Thymus (tissue), 11 donors: ENCODE data around the gene AHCYL1. TPM values are rescaled to one million over a fixed set of nuclear protein-coding genes. Genes with fewer than 3 reads are reported as not detected.

Experiments
- DNase-seq, 9 donors: peaks; one replicate each; pipeline ENCODE4 v3.0.0-alpha.2; 2013; ENCODE audit warnings: low spot score in 9 of 9, low read depth in 6 of 9, missing footprints in 1 of 9
- H3K27ac ChIP-seq, 2 donors: one replicate each; pipeline ENCODE4 v1.5.1; 2013; ENCODE audit warnings: control low read depth in 1 of 2, low read depth in 1 of 2, low read length in 1 of 2, mild to moderate bottlenecking in 1 of 2, moderate library complexity in 1 of 2
- H3K27me3 ChIP-seq, 2 donors: one replicate each; pipeline ENCODE4 v1.5.1; 2013; ENCODE audit warnings: low read length in 1 of 2; ENCODE audit not compliant: control insufficient read depth in 2 of 2, insufficient read depth in 1 of 2
- H3K36me3 ChIP-seq, 2 donors: one replicate each; pipeline ENCODE4 v1.5.1; 2013; ENCODE audit warnings: low read length in 1 of 2, mild to moderate bottlenecking in 1 of 2, moderate library complexity in 1 of 2; ENCODE audit not compliant: control insufficient read depth in 2 of 2, insufficient read depth in 2 of 2
- H3K4me1 ChIP-seq, 2 donors: one replicate each; pipeline ENCODE4 v1.5.1; 2013; ENCODE audit warnings: low read length in 2 of 2; ENCODE audit not compliant: control insufficient read depth in 2 of 2, insufficient read depth in 2 of 2
- H3K4me3 ChIP-seq, 2 donors: one replicate each; pipeline ENCODE4 v1.5.1; 2013; ENCODE audit warnings: low read length in 2 of 2, control low read depth in 1 of 2, mild to moderate bottlenecking in 1 of 2
- H3K9me3 ChIP-seq, 2 donors: one replicate each; pipeline ENCODE4 v1.5.1; 2013; ENCODE audit warnings: low read length in 1 of 2, mild to moderate bottlenecking in 1 of 2; ENCODE audit not compliant: control insufficient read depth in 2 of 2, insufficient read depth in 1 of 2
- WGBS: extraction: QIAGEN DNeasy Blood & Tissue Kit; methylation state at CpG from one replicate; pipeline ENCODE4 v1.1.7; 2013; 5-methylcytosine and 5-hydroxymethylcytosine counted together
- polyA plus RNA-seq: library from polyadenylated mRNA; stranded (reverse); fragments of 200-250 nt; gene quantifications from one replicate; pipeline ENCODE4 v1.2.3, GENCODE V29; 2013
- total RNA-seq: library from RNA; stranded (reverse); fragments of 120-200 nt; gene quantifications from one replicate; pipeline ENCODE4 v1.2.4, GENCODE V29; 2013
- donor health status: healthy.

The AHCYL1 gene
- total and polyA plus RNA-seq, 2 donors, result 19.3 to 33.7 TPM

DNA sequence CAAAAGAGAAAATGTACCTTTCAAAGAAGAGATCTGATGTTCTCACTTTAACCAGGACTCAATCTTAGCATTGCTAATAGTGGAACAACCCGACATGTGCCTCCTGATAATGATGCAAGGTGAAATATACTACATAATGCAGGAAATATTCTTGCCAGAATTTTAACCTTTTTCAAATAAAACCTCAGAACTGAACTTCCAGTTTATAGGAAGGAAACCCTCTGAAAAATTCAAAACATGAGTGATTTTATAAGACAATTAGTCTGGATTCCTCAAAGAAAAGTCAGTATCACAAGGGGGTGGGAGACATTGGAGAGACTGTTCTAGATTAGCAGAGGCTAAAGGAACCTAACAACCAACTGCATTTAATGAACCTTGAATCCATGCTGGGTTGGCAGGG lies 18.1 kb downstream of the AHCYL1 start:
- H3K27ac ChIP-seq, result no peak overlapping the region
- no peak overlapping the region for H3K4me3 ChIP-seq
- H3K27me3 ChIP-seq, result no peaks in the 10 kb centered on the region
- WGBS, result 95% methylated on average over 1 of the region's 1 CpG
- DNase-seq, result no peak
- H3K9me3 ChIP-seq, result no peaks in the 10 kb centered on the region
- peaks cover 0 to 11% of the 10 kb centered on the region in 2 donors for H3K4me1 ChIP-seq
- H3K36me3 ChIP-seq, result no peaks in the 10 kb centered on the region

DNA sequence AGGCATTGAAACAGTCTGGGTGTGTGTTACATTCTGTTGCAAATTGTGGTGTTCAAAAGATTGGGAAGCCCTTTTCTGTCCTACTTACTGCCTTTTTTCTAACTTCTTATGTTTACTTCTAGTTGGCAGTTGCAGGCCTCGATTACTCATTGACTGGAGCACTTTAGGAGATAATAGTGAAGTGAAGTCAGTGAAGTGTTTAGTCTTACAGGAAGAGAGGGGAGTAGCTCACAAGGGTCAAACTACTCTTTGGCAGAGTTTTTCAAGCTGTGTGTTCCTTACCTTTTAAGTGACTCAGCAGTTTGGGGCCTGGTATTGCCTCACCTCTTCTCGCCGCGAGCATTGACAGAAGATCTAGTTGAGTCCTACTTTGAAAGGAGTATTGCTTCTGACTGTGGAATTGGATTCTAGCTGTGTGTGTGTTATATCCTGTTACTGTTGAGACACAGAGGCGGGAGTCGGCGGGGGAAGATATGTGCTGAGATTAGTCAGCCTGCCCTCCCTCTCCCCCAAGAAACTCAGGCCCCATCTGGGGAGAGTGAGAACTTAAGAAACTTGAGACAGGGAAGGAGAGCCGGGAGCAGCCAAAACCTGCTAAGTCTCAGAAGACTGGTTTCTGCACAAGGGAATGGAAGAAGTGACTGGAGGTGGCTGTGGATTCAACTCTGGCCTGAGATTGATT lies 19.3 kb downstream of the AHCYL1 start:
- no peaks in the 10 kb centered on the region for H3K9me3 ChIP-seq
- 77% methylated on average over 8 of the region's 8 CpGs for WGBS
- no peak overlapping the region for H3K4me3 ChIP-seq
- DNase-seq, result peak in 6 of 9 donors; percentile 6 to 50 (median 18)
- peaks cover 0 to 11% of the 10 kb centered on the region in 2 donors for H3K4me1 ChIP-seq
- H3K27ac ChIP-seq, result peak overlapping the region; percentile 31 to 58
- no peaks in the 10 kb centered on the region for H3K27me3 ChIP-seq
- peaks cover under 1% of the 10 kb centered on the region in 2 donors for H3K36me3 ChIP-seq

DNA sequence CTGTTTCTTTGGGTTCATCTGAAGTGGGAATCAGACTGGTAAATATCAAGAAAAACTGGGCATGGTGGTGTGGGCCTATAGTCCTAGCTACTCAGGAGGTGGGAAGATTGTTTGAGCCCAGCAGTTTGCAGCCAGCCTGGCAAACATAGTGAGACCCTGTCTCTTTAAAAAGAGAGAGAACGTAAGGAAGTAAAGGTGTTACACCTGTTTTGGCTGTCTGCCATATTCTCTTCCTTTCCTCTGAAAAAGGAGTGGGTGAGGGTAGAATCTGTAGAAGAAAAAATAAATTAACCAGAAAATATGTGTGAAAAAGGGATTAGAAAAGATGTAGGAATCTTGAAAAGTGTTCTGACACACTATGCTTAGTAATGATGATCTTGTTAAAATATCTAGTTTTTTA lies 20.0 kb downstream of the AHCYL1 start:
- H3K27me3 ChIP-seq, result no peaks in the 10 kb centered on the region
- 72% methylated on average over 1 of the region's 1 CpG for WGBS
- no peaks in the 10 kb centered on the region for H3K9me3 ChIP-seq
- H3K4me3 ChIP-seq, result no peak overlapping the region
- H3K27ac ChIP-seq, result peak overlapping the region in 1 of 2 donors; percentile 58
- DNase-seq, result peak in 1 of 9 donors; percentile 15
- peaks cover 0 to 11% of the 10 kb centered on the region in 2 donors for H3K4me1 ChIP-seq
- peaks cover 4 to 8% of the 10 kb centered on the region in 2 donors for H3K36me3 ChIP-seq

DNA sequence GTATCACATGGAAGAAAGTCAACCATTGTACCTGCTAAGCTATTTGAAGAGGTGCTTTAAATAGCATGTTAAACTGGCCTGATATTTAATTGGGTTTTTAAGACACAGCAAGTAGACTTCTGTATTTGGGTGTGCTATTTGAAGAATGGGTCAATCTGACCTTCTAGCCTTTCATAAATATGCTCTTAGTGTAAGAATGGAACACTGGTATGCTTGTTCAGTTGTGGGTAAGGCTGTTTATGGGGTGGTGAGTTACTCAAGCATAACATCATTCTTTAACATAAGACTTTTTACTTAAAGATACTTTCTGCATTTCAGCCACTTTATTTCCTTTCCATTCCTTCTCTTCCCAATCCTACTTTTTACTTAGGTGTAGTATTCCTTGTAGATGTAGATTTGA lies 21.4 kb downstream of the AHCYL1 start:
- Histone ChIP-seq H3K36me3 (peaks cover 11 to 20% of the 10 kb centered on the region in 2 donors), H3K27me3 (no peaks in the 10 kb centered on the region), H3K4me3 (no peak overlapping the region), H3K4me1 (peaks cover 0 to 11% of the 10 kb centered on the region in 2 donors), H3K27ac (no peak overlapping the region), H3K9me3 (no peaks in the 10 kb centered on the region)
- DNase-seq, result no peak

DNA sequence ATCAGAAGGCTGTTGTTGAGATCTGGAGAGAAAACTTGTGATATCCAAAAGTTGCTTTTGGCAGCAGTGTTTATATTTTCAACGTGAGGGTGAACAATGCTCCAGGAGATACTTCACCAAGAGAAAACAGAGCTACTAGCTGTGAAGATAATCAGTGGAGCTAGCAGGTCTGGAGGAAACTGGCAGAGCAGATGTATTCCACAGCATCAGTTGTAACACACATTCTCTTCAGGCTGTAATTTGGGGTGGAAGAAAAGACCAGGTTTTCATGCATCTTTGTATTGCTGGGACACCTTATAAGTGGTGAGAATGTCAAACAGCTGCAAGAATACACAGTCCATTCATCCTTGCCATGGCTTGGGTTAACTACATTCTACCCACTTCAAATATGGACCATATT lies 22.0 kb downstream of the AHCYL1 start:
- Histone ChIP-seq H3K4me3 (no peak overlapping the region), H3K36me3 (peaks cover 11 to 26% of the 10 kb centered on the region in 2 donors), H3K4me1 (peaks cover 0 to 11% of the 10 kb centered on the region in 2 donors), H3K27ac (no peak overlapping the region), H3K9me3 (no peaks in the 10 kb centered on the region), H3K27me3 (no peaks in the 10 kb centered on the region)
- WGBS, result 99% methylated on average over 1 of the region's 1 CpG
- no peak for DNase-seq

DNA sequence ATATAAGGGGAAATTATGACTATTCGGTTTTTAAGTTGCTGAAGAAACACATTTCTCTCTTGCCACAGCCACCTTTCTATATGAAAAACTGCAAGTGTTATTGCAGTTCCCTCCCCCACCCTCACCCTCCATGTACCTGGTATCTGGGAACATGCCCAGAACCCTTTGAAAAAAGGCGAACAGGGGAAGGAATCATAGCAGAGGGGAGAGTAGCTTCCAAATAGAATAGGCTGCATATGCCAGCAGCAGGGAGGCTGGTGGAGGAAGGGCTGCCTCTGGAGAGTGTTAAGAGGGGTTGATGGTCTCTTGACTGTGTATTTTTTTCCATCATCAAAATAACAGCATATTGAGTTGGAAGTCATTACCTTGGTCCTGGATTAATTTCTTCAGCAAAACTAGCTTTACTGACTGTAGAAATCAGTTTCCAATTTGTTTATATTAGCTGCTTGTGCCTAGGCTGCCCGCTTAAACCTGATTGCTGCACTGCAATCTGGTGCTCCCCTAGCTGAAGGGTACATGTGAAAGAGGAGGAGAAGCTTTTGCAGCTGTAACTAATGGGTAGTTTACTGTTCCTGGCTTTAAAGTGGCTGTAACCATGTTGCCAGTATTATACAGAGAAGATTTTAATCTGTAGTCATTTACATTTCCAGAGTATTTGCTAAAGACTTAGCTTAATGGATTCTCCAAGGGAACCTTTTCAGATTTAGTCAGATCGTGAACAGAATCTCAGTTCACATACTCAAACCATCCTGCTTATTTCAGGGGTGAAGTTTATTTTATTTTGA lies 22.7 kb downstream of the AHCYL1 start:
- H3K36me3 ChIP-seq, result peaks cover 14 to 30% of the 10 kb centered on the region in 2 donors
- H3K9me3 ChIP-seq, result no peaks in the 10 kb centered on the region
- no peaks in the 10 kb centered on the region for H3K27me3 ChIP-seq
- 98% methylated on average over 4 of the region's 4 CpGs for WGBS
- H3K4me3 ChIP-seq, result no peak overlapping the region
- no peak overlapping the region for H3K27ac ChIP-seq
- peaks cover 0 to 11% of the 10 kb centered on the region in 2 donors for H3K4me1 ChIP-seq
- no peak for DNase-seq

DNA sequence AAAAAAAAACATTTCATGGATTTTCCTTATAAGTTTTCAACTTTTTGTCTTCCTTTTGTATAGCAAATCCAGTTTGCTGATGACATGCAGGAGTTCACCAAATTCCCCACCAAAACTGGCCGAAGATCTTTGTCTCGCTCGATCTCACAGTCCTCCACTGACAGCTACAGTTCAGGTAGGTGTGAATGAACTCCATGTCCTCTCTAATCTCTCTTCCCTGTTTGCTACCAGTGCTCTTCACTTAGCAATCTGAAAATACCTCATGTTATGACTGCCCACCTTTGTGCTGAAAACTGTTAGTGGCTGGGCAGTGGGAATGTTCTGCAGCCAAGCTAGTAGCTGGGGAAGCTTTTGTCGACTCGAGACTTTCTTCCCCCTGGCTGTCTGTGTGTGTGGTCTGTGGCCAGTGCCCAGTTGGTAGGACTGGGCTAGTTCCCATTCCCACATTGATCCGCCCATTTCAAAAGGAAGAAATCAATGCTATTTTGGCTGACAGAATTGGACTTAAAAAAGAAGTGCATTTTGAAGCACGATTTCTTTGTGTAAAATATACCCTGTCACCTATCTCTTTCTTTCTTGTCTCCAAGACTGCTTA lies 24.5 kb downstream of the AHCYL1 start:
- H3K9me3 ChIP-seq, result no peaks in the 10 kb centered on the region
- H3K36me3 ChIP-seq, result peaks cover 19 to 46% of the 10 kb centered on the region in 2 donors
- no peaks in the 10 kb centered on the region for H3K27me3 ChIP-seq
- H3K4me1 ChIP-seq, result peaks cover 0 to 5% of the 10 kb centered on the region in 2 donors
- 97% methylated on average over 7 of the region's 7 CpGs for WGBS
- DNase-seq, result no peak
- no peak overlapping the region for H3K27ac ChIP-seq
- H3K4me3 ChIP-seq, result no peak overlapping the region

DNA sequence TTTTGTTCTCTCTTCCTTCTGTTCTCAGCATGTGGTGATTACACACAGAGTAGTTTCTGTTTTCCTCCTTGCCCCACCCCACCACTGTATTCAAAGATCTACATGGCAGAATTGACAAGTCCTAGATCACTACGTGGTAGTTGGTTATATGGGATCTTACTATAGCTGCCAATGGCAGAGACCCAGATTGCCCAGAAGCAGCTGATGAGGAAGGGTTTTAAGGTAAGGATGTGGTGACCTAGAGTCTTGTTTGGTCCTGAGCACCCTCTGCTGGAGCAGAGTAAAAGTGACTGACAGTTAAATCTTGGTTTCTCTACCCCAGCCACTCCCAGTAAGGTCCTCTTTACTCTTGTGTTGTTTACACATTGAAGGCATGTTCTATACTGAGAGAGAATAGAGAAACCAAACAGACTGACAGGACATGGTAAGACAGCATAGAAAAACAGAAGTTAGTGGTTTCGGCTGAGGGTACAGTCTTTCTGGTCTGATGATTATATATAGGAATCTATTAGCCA lies 27.0 kb downstream of the AHCYL1 start:
- Histone ChIP-seq H3K36me3 (peaks cover 35 to 67% of the 10 kb centered on the region in 2 donors), H3K27me3 (no peaks in the 10 kb centered on the region), H3K27ac (no peak overlapping the region), H3K4me1 (no peaks in the 10 kb centered on the region), H3K4me3 (no peak overlapping the region), H3K9me3 (no peaks in the 10 kb centered on the region)
- peak in 7 of 9 donors; percentile 6 to 66 (median 25) for DNase-seq
- WGBS, result 78% methylated on average over 2 of the region's 2 CpGs
